ENCODE results near the gene TOGARAM1.
A peak's percentile ranks its signal among the peaks of the same experiment; 100 is the strongest.
"Not testable (repeated sequence)": the region's sequence is repeated elsewhere in the genome, so short reads cannot be mapped to it uniquely, and the experiment has no call there.

The TOGARAM1 gene

GRCh38 chr14:45051180-45051579 lies 89.2 kb downstream of the TOGARAM1 start:
- no peak for DNase-seq

DNA sequence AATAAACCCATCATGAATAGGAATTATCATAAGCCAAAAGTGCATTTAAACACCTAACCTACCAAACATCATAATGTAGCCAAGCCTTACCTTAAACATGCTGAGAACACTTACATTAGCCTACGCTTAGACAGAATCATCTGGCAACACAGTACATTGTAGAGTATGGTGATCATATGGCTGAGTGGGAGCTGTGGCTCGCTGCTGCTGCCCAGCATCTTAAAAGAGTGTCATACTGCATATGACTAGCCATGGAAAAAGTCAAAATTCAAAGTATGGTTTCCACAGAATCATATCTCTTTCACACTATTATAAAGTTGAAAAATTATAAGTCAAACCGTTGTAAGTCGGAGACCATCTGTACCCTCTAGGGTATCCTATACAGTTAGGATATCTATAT lies 89.9 kb downstream of the TOGARAM1 start:
- no peak for DNase-seq

- DNase-seq = no peak
Measured at GRCh38 chr14:45057349-45057748, 95.4 kb downstream of the TOGARAM1 start.

DNA sequence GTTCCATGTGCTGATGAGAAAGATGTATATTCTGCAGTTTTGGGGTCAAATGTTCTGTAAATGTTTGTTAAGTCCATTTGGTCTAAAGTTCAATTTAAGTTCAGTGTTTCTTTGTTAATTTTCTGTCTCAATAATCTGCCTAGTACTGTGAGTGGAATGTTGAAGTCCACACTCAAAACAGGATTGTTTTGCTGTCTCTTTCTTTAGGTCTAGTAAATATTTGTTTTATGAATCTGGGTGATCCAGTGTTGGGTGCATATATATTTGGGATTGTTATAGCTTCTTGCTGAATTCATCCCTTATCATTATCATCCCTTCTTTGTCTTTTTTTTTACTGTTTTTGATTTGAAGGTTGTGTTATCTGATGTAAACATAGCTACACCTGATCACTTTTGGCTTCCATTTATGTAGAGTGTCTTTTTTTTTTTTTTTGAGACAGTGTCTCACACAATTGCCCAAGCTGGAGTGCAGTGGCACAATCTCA lies 95.9 kb downstream of the TOGARAM1 start:
- DNase-seq = no peak

DNA sequence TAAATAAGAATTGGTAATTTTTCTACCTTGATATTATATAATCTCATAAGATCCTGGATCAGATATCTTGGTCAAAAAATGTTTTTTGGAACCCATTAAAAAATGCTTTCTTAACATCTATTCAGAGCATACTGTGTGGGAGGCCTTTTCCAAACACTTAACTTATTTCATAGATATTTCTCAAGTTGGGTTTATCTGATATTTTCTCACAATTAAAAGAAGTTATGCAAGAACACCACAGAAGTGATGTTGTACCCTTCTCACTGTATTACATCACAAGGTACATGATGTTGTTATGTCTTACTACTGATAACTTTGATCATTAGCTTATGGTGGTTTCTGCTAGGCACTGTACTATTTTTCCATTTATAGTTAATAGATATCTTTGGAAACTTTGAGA lies 98.6 kb downstream of the TOGARAM1 start:
- DNase-seq = no peak

DNA sequence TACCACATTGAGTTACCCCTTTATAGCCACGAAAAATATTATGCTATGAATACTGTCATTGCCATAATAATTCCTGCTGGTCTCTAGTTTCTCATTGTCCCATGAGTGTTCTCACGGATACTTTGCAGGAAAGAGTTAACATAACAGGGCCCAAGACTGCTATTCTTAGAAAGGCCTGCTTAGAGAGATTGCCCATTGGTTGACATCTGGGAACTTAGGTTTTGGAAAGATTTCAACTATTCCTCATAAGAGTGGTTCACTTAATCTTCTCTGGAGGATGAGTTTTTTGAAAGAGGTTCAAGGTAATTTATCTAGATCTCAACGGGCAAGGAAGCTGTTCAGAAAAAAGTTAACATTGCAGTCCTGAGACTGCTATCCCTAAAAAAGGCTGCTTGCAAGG lies 103.5 kb downstream of the TOGARAM1 start:
- DNase-seq = no peak

GRCh38 chr14:45065956-45066355 lies 104.0 kb downstream of the TOGARAM1 start:
- DNase-seq = no peak

DNA sequence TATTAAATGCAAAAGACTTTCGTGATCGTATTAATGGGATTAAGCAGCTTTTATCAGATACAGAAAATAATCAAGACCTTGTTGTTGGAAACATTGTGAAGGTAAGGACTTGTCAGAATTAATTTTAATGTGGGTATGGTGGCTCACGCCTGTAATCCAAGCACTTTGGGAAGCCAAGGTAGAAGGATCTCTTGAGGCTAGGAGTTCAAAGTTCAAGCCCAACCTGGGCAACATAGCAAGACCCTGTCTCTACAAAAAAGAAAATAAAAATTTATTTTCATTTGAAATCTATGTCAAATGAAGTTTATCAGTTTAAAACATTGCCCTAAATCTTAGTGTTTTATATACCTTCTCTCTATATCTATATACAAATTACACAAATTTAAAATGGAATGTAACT lies 104.7 kb downstream of the TOGARAM1 start:
- no peak for DNase-seq

DNA sequence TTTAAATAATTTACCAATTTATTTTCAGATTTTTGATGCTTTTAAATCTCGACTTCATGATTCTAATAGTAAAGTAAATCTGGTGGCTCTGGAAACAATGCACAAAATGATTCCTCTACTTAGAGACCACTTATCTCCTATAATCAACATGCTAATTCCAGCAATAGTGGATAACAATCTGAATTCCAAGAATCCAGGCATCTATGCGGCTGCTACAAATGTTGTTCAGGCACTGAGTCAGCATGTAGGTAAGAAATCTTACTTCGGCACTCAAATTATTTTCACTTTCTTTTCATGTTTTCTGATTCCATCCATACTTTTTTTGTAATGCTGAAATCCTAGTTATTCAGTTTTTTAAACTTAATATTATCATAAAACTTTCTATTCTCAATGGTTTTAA lies 106.4 kb downstream of the TOGARAM1 start:
- DNase-seq = no peak

- DNase-seq = no peak
Measured at GRCh38 chr14:45070215-45070614, 108.2 kb downstream of the TOGARAM1 start.

DNA sequence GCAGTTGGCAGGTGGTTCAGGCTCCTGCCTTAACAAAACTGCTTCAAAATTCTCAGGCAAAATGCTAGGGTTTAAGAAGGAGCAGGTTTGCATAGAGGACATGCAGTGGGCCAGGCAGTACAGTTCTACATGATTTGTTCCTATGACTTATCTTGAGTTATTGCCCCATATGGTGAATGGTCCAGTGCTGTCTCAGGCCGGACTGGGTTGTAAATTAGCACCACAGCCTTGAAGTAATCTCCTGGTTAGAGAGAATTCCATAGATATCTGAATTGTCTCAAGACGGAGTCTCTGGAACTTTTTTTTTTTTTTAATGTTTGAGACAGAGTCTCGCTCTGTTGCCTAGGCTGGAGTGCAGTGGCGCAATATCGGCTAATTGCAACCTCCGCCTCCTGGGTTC lies 110.1 kb downstream of the TOGARAM1 start:
- no peak for DNase-seq

GRCh38 chr14:45073231-45073879 lies 111.4 kb downstream of the TOGARAM1 start:
- DNase-seq = no peak

DNA sequence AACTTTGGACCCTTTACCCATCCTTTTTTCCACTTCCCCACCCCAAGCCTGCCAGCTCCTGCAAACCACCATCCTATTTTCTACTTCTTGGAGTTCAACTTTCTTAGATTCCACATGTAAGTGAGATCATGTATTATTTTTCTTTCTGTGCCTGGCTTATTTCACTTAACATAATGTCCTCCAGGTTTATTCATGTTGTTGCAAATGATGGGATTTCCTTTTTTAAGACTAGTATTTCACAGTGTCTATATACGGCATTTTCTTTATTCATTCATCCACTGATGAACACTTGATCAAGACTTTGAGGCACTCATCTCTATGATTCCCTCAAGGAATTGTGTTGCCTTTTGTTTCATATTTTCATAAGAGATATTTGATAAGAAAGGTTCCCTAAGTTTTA lies 116.3 kb downstream of the TOGARAM1 start:
- DNase-seq = no peak

- DNase-seq = not testable (repeated sequence)
Measured at GRCh38 chr14:45080416-45080968, 118.5 kb downstream of the TOGARAM1 start.

GRCh38 chr14:45081096-45081495 lies 119.1 kb downstream of the TOGARAM1 start:
- DNase-seq = not testable (repeated sequence)

GRCh38 chr14:45082420-45082819 lies 120.4 kb downstream of the TOGARAM1 start:
- no peak for DNase-seq

GRCh38 chr14:45083617-45083975 lies 121.6 kb downstream of the TOGARAM1 start:
- no peak for DNase-seq

- peak; percentile 96 for DNase-seq
Measured at GRCh38 chr14:45083976-45084722, 122.2 kb downstream of the TOGARAM1 start, which contains the start of gene PRPF39. PRPF39 (plus strand) TSS chr14:45084116; CDS start chr14:45095240, 11,124 bp downstream.

GRCh38 chr14:45084946-45085346 lies 123.0 kb downstream of the TOGARAM1 start:
- DNase-seq = no peak

DNA sequence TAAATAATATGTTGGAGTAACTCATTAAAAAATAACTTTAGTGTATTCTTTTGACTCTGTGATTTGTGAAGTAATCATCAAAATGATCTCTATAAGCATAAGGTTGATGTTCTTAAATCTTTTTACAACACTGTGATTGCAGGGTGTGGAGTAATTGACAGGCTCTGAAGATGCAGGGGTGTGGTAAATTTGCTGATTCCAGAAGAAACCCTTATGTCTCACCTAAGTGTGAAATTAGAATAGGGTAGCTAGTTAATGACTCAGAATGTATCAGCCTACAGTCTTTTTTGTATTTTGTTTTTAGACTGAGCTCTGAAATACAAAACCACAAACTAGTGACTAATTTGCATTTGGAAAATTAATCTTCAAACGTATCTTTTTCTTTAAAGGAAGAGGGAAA lies 127.8 kb downstream of the TOGARAM1 start:
- peak; percentile 16 for DNase-seq

DNA sequence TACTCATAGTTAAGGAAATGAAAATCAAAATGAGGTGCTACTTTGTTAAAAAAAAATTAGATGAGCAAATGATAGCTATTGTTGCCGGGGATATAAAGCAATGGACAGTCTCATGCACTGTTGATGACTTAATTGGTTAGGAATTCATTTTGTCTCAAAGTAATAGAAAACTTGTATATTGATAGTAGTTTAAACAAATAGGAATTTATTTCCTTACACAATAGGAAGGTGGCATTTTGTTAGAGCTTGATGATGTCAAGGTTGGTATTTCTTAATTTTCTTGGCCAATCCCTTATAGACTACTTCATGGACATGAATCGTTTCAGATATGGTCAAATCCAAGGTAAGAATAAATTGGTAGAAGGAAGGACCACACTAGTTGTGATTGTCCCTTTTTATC lies 129.7 kb downstream of the TOGARAM1 start:
- DNase-seq = no peak

GRCh38 chr14:45094275-45094674 lies 132.3 kb downstream of the TOGARAM1 start:
- DNase-seq = no peak

DNA sequence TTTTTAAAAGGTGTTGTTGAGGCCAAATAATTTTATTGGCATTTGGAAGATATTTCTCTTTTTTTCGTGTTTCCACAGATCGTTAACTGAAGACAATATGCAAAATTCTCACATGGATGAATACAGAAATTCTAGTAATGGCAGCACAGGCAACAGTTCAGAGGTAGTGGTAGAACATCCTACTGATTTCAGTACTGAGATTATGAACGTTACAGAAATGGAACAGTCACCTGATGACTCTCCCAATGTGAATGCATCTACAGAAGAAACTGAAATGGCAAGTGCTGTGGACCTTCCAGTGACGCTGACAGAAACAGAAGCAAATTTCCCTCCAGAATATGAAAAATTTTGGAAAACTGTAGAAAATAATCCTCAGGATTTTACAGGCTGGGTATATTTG lies 133.2 kb downstream of the TOGARAM1 start:
- DNase-seq = no peak

GRCh38 chr14:45096218-45096617 lies 134.2 kb downstream of the TOGARAM1 start:
- DNase-seq = no peak

Measured in stimulated activated CD4-positive, alpha-beta T cell treated with anti-CD3 and anti-CD28 coated beads, Interleukin-15, amount 100 ng/mL, for 24 hours (primary cell).